HEK293 (cell line): Measurements from ENCODE around the gene KCTD2.
A peak's percentile ranks its signal among the peaks of the same experiment; 100 is the strongest.

ENCODE experiments used
- EGR2 ChIP-seq: fragments of 450-650 bp; formaldehyde crosslinking; IDR thresholded peaks from 2 replicates; pipeline ENCODE4 v1.5.1; 2016; ENCODE audit warnings: low read depth, missing biosample characterization, missing genetic modification characterization
- SALL2 ChIP-seq: fragments of 450-650 bp; formaldehyde crosslinking; IDR thresholded peaks from 2 replicates; pipeline ENCODE4 v1.5.0; 2017; ENCODE audit warnings: missing biosample characterization, mild to moderate bottlenecking, missing genetic modification characterization, borderline replicate concordance
- SP2 ChIP-seq: fragments of 450-650 bp; formaldehyde crosslinking; IDR thresholded peaks from 2 replicates; pipeline ENCODE4 v1.5.1; 2016; ENCODE audit warnings: missing biosample characterization, missing genetic modification characterization
- SP3 ChIP-seq: fragments of 450-650 bp; formaldehyde crosslinking; IDR thresholded peaks from 2 replicates; pipeline ENCODE4 v1.5.1; 2016; ENCODE audit warnings: missing biosample characterization, missing genetic modification characterization
- TCF7L2 ChIP-seq: IDR thresholded peaks from 2 replicates; pipeline ENCODE4 v1.6.1; 2011; ENCODE audit warnings: low read depth, mild to moderate bottlenecking, inconsistent platforms, low read length, moderate library complexity, borderline replicate concordance
- ZBTB48 ChIP-seq: fragments of 450-650 bp; formaldehyde crosslinking; IDR thresholded peaks from 2 replicates; pipeline ENCODE4 v1.5.1; 2016; ENCODE audit warnings: missing biosample characterization, missing genetic modification characterization
- ZEB2 ChIP-seq: fragments of 450-650 bp; formaldehyde crosslinking; IDR thresholded peaks from 2 replicates; pipeline ENCODE4 v1.5.1; 2016; ENCODE audit warnings: missing biosample characterization, missing genetic modification characterization
- ZFHX2 ChIP-seq: fragments of 450-650 bp; formaldehyde crosslinking; conservative IDR thresholded peaks from 2 replicates; pipeline ENCODE4 v1.5.1; 2016; ENCODE audit warnings: missing biosample characterization, missing genetic modification characterization
- ZIC2 ChIP-seq: fragments of 450-650 bp; formaldehyde crosslinking; IDR thresholded peaks from 2 replicates; pipeline ENCODE4 v1.5.1; 2016; ENCODE audit warnings: missing biosample characterization, missing genetic modification characterization
- ZNF138 ChIP-seq: fragments of 450-650 bp; formaldehyde crosslinking; IDR thresholded peaks from 2 replicates; pipeline ENCODE4 v1.5.1; 2016; ENCODE audit warnings: missing biosample characterization, missing genetic modification characterization, borderline replicate concordance
- ZNF16 ChIP-seq: fragments of 450-650 bp; formaldehyde crosslinking; IDR thresholded peaks from 2 replicates; pipeline ENCODE4 v1.5.1; 2016; ENCODE audit warnings: low read depth, missing biosample characterization, missing genetic modification characterization
- ZNF169 ChIP-seq: fragments of 450-650 bp; formaldehyde crosslinking; IDR thresholded peaks from 2 replicates; pipeline ENCODE4 v1.5.1; 2016; ENCODE audit warnings: missing biosample characterization, missing genetic modification characterization
- ZNF174 ChIP-seq: fragments of 450-650 bp; formaldehyde crosslinking; IDR thresholded peaks from 2 replicates; pipeline ENCODE4 v1.5.0; 2017; ENCODE audit warnings: missing biosample characterization, mild to moderate bottlenecking, missing genetic modification characterization
- ZNF175 ChIP-seq: fragments of 450-650 bp; formaldehyde crosslinking; IDR thresholded peaks from 2 replicates; pipeline ENCODE4 v1.5.1; 2016; ENCODE audit warnings: missing biosample characterization, missing genetic modification characterization
- ZNF184 ChIP-seq: fragments of 450-650 bp; IDR thresholded peaks from 2 replicates; pipeline ENCODE4 v1.5.1; 2018; ENCODE audit warnings: missing biosample characterization, mild to moderate bottlenecking, missing genetic modification characterization
- ZNF211 ChIP-seq: fragments of 450-650 bp; formaldehyde crosslinking; IDR thresholded peaks from 2 replicates; pipeline ENCODE4 v1.5.1; 2016; ENCODE audit warnings: low read depth, missing biosample characterization, missing genetic modification characterization
- ZNF248 ChIP-seq: fragments of 450-650 bp; formaldehyde crosslinking; IDR thresholded peaks from 2 replicates; pipeline ENCODE4 v1.5.1; 2017; ENCODE audit warnings: missing biosample characterization, missing genetic modification characterization
- ZNF292 ChIP-seq: fragments of 450-650 bp; formaldehyde crosslinking; IDR thresholded peaks from 2 replicates; pipeline ENCODE4 v1.5.1; 2016; ENCODE audit warnings: low read depth, missing biosample characterization, missing genetic modification characterization, borderline replicate concordance
- ZNF302 ChIP-seq: fragments of 450-650 bp; formaldehyde crosslinking; IDR thresholded peaks from 2 replicates; pipeline ENCODE4 v1.5.1; 2016; ENCODE audit warnings: missing biosample characterization, missing genetic modification characterization, low read depth
- ZNF416 ChIP-seq: fragments of 450-650 bp; formaldehyde crosslinking; IDR thresholded peaks from 2 replicates; pipeline ENCODE4 v1.5.1; 2016; ENCODE audit warnings: missing biosample characterization, missing genetic modification characterization
- ZNF600 ChIP-seq: fragments of 450-650 bp; formaldehyde crosslinking; IDR thresholded peaks from 2 replicates; pipeline ENCODE4 v1.5.1; 2016; ENCODE audit warnings: missing biosample characterization, missing genetic modification characterization
- ZNF610 ChIP-seq: fragments of 450-650 bp; formaldehyde crosslinking; IDR thresholded peaks from 2 replicates; pipeline ENCODE4 v1.5.1; 2016; ENCODE audit warnings: missing biosample characterization, missing genetic modification characterization, borderline replicate concordance
- ZNF621 ChIP-seq: fragments of 450-650 bp; formaldehyde crosslinking; IDR thresholded peaks from 2 replicates; pipeline ENCODE4 v1.5.1; 2017; ENCODE audit warnings: missing biosample characterization, missing genetic modification characterization
- ZNF791 ChIP-seq: fragments of 450-650 bp; formaldehyde crosslinking; IDR thresholded peaks from 2 replicates; pipeline ENCODE4 v1.5.1; 2016; ENCODE audit warnings: missing biosample characterization, missing genetic modification characterization
- ZSCAN30 ChIP-seq: fragments of 450-650 bp; IDR thresholded peaks from 2 replicates; pipeline ENCODE4 v1.5.1; 2018; ENCODE audit warnings: missing biosample characterization, mild to moderate bottlenecking, missing genetic modification characterization, moderate library complexity
- TF ChIP-seq, protein P1 (sequence below): fragments of 450-650 bp; formaldehyde crosslinking; IDR thresholded peaks from 2 replicates; pipeline ENCODE4 v1.5.1; 2016; ENCODE audit warnings: missing biosample characterization, missing genetic modification characterization
- TF ChIP-seq, protein P2 (sequence below): fragments of 450-650 bp; formaldehyde crosslinking; IDR thresholded peaks from 2 replicates; pipeline ENCODE4 v1.5.1; 2016; ENCODE audit warnings: missing biosample characterization, missing genetic modification characterization, borderline replicate concordance
- TF ChIP-seq, protein P3 (sequence below): fragments of 450-650 bp; formaldehyde crosslinking; IDR thresholded peaks from 2 replicates; pipeline ENCODE4 v1.5.1; 2016; ENCODE audit warnings: missing biosample characterization, missing genetic modification characterization
- TF ChIP-seq, protein P4 (sequence below): IDR thresholded peaks from 2 replicates; pipeline ENCODE4 v1.6.1; 2011; ENCODE audit warnings: mild to moderate bottlenecking, low read depth, low read length, borderline replicate concordance
- TF ChIP-seq, protein P5 (sequence below): fragments of 450-650 bp; formaldehyde crosslinking; IDR thresholded peaks from 2 replicates; pipeline ENCODE4 v1.5.1; 2016; ENCODE audit warnings: missing biosample characterization, missing genetic modification characterization
- TF ChIP-seq, protein P6 (sequence below): fragments of 450-650 bp; formaldehyde crosslinking; IDR thresholded peaks from 2 replicates; pipeline ENCODE4 v1.5.1; 2016; ENCODE audit warnings: missing biosample characterization, missing genetic modification characterization
- TF ChIP-seq, protein P7 (sequence below): fragments of 450-650 bp; formaldehyde crosslinking; IDR thresholded peaks from 2 replicates; pipeline ENCODE4 v1.5.1; 2016; ENCODE audit warnings: missing biosample characterization, missing genetic modification characterization

Gene KCTD2

DNA sequence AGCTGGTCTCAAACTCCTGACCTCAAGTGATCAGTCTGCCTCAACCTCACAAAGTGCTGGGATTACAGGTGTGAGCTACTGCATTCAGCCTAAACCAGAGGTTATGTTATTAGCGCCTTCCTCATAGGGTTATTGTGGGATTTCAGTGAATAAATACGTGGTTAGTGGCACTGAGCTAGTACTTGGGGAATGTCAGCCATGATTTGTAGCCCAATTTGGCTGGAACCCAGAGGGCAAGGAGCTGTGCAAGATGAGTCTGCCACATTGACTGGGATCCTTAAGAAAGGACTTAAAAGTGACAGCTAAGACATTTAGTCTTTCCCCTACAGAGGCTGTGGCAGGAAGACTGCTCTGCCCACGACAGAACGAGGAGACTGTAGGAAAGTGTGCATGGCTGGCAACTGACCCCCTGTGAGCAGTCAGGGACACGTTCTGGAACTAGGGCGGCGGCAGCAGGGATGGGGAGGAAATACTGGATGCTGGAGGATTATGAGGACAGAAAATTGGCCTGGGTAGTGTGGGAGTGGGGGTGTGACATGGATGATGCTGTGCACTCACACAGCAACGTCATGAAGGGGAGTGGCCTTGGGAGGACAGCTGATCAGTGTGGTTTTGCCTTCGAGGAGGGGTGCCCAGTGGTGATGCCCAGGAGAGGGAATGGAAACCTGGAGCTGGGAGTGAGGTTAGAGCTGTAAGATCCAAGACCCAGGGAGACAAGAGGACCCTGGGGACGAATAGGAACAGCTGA, 14.9 kb upstream of the KCTD2 start (continued):
- TF ChIP-seq, protein P1, sequence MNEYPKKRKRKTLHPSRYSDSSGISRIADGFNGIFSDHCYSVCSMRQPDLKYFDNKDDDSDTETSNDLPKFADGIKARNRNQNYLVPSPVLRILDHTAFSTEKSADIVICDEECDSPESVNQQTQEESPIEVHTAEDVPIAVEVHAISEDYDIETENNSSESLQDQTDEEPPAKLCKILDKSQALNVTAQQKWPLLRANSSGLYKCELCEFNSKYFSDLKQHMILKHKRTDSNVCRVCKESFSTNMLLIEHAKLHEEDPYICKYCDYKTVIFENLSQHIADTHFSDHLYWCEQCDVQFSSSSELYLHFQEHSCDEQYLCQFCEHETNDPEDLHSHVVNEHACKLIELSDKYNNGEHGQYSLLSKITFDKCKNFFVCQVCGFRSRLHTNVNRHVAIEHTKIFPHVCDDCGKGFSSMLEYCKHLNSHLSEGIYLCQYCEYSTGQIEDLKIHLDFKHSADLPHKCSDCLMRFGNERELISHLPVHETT (tag by site-specific recombination), result no peak
- no peak for TF ChIP-seq ZNF184 (tag by site-specific recombination)
- peak; percentile 100 for TF ChIP-seq ZNF600 (tag by site-specific recombination)
- no peak for TF ChIP-seq ZNF610
- no peak for TF ChIP-seq ZNF16 (tag by site-specific recombination)
- peak; percentile 58 for TF ChIP-seq SP2 (tag by site-specific recombination)
- TF ChIP-seq TCF7L2, result no peak
- no peak for TF ChIP-seq ZNF138 (tag by site-specific recombination)
- no peak for TF ChIP-seq ZNF292 (tag by site-specific recombination)
- TF ChIP-seq, protein P2, sequence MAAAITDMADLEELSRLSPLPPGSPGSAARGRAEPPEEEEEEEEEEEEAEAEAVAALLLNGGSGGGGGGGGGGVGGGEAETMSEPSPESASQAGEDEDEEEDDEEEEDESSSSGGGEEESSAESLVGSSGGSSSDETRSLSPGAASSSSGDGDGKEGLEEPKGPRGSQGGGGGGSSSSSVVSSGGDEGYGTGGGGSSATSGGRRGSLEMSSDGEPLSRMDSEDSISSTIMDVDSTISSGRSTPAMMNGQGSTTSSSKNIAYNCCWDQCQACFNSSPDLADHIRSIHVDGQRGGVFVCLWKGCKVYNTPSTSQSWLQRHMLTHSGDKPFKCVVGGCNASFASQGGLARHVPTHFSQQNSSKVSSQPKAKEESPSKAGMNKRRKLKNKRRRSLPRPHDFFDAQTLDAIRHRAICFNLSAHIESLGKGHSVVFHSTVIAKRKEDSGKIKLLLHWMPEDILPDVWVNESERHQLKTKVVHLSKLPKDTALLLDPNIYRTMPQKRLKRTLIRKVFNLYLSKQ (tag by site-specific recombination), result no peak
- TF ChIP-seq, protein P3, sequence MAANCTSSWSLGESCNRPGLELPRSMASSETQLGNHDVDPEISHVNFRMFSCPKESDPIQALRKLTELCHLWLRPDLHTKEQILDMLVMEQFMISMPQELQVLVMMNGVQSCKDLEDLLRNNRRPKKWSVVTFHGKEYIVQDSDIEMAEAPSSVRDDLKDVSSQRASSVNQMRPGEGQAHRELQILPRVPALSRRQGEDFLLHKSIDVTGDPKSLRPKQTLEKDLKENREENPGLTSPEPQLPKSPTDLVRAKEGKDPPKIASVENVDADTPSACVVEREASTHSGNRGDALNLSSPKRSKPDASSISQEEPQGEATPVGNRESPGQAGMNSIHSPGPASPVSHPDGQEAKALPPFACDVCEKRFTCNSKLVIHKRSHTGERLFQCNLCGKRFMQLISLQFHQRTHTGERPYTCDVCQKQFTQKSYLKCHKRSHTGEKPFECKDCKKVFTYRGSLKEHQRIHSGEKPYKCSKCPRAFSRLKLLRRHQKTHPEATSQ, result no peak
- TF ChIP-seq, protein P4, sequence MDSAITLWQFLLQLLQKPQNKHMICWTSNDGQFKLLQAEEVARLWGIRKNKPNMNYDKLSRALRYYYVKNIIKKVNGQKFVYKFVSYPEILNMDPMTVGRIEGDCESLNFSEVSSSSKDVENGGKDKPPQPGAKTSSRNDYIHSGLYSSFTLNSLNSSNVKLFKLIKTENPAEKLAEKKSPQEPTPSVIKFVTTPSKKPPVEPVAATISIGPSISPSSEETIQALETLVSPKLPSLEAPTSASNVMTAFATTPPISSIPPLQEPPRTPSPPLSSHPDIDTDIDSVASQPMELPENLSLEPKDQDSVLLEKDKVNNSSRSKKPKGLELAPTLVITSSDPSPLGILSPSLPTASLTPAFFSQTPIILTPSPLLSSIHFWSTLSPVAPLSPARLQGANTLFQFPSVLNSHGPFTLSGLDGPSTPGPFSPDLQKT, result no peak
- peak; percentile 49; the same call in 1 of the 2 replicates for TF ChIP-seq EGR2 (tag by site-specific recombination)
- TF ChIP-seq, protein P5, sequence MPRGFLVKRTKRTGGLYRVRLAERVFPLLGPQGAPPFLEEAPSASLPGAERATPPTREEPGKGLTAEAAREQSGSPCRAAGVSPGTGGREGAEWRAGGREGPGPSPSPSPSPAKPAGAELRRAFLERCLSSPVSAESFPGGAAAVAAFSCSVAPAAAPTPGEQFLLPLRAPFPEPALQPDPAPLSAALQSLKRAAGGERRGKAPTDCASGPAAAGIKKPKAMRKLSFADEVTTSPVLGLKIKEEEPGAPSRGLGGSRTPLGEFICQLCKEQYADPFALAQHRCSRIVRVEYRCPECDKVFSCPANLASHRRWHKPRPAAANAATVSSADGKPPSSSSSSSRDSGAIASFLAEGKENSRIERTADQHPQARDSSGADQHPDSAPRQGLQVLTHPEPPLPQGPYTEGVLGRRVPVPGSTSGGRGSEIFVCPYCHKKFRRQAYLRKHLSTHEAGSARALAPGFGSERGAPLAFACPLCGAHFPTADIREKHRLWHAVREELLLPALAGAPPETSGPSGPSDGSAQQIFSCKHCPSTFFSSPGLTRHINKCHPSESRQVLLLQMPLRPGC (tag by site-specific recombination), result no peak
- no peak for TF ChIP-seq ZNF248 (tag by site-specific recombination)
- peak; percentile 76 for TF ChIP-seq SP3 (tag by site-specific recombination)
- TF ChIP-seq, protein P6, sequence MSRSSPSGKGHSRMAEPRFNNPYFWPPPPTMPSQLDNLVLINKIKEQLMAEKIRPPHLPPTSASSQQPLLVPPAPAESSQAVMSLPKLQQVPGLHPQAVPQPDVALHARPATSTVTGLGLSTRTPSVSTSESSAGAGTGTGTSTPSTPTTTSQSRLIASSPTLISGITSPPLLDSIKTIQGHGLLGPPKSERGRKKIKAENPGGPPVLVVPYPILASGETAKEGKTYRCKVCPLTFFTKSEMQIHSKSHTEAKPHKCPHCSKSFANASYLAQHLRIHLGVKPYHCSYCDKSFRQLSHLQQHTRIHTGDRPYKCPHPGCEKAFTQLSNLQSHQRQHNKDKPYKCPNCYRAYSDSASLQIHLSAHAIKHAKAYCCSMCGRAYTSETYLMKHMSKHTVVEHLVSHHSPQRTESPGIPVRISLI, result no peak
- no peak for TF ChIP-seq ZNF416 (tag by site-specific recombination)
- TF ChIP-seq ZSCAN30 (tag by site-specific recombination), result no peak
- TF ChIP-seq ZNF211, result no peak
- TF ChIP-seq ZNF175 (tag by site-specific recombination), result no peak
- TF ChIP-seq ZNF174 (tag by site-specific recombination), result no peak
- TF ChIP-seq, protein P7, sequence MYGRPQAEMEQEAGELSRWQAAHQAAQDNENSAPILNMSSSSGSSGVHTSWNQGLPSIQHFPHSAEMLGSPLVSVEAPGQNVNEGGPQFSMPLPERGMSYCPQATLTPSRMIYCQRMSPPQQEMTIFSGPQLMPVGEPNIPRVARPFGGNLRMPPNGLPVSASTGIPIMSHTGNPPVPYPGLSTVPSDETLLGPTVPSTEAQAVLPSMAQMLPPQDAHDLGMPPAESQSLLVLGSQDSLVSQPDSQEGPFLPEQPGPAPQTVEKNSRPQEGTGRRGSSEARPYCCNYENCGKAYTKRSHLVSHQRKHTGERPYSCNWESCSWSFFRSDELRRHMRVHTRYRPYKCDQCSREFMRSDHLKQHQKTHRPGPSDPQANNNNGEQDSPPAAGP, result no peak
- peak; percentile 87 for TF ChIP-seq ZFHX2 (tag by site-specific recombination)
- no peak for TF ChIP-seq ZNF791 (tag by site-specific recombination)
- no peak for TF ChIP-seq ZNF169 (tag by site-specific recombination)
- TF ChIP-seq ZEB2 (tag by site-specific recombination), result 0 out of 2 replicates have a peak, but pooled peaks have one; percentile 56
- peak; percentile 61 for TF ChIP-seq ZIC2 (tag by site-specific recombination)
- TF ChIP-seq ZNF621 (tag by site-specific recombination), result no peak
- no peak for TF ChIP-seq SALL2 (tag by site-specific recombination)
- peak; percentile 97 for TF ChIP-seq ZBTB48 (tag by site-specific recombination)
- no peak for TF ChIP-seq ZNF302 (tag by site-specific recombination)
